ENCODE data around the gene OTOA. TPM values are rescaled to one million over a fixed set of nuclear protein-coding genes. Genes with fewer than 3 reads are reported as not detected.
A peak's percentile ranks its signal among the peaks of the same experiment; 100 is the strongest.
"Not testable (repeated sequence)": the region's sequence is repeated elsewhere in the genome, so short reads cannot be mapped to it uniquely, and the experiment has no call there.

Gene OTOA
- total RNA-seq, 2 experiments from 2014 or later, result not detected

DNA sequence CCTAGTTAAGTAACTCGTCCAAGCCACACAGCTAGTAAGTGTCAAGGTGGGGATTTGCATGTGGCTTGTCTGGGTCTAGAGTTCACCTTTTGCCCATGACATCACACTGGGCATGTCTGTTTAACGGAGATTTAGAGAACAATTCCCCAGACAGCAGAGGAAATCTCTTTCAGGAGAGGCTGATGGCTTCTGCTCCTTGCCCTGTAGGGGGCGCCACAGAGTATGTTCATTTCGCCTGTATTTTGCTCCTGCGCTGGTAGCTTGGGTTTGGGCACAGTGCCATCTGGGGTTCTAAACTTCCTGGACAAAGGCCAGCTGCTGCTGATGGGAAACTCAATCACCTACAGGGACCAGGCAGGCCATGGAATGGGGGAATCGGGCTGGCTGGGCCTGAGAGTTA is 20.4 kb downstream of the OTOA start:
- TF ChIP-seq EZH2phosphoT487 (IDR thresholded peaks at IDR 0.05; ENCODE audit: borderline replicate concordance, low read depth, low read length) (no peak), CTCF (conservative IDR thresholded peaks at IDR 0.05; ENCODE audit: low read length) (peak; percentile 88)
- H3K4me2 ChIP-seq (ENCODE audit: low read length), result no peak overlapping the region
- H3K9me2 ChIP-seq (ENCODE audit: insufficient read depth, low read length), result no peaks in the 10 kb centered on the region
- no peaks in the 10 kb centered on the region for H3K79me2 ChIP-seq (ENCODE audit: insufficient read depth, low read depth, low read length)
- peak; percentile 32 for DNase-seq (ENCODE audit: low spot score)
- H3K4me3 ChIP-seq (ENCODE audit: low read depth, low read length, poor library complexity, severe bottlenecking), result no peak overlapping the region
- ChIA-PET POLR2A (no interaction called here), CTCF (ENCODE audit: unreplicated experiment) (no interaction called here)
- no peak overlapping the region for H3K27ac ChIP-seq (ENCODE audit: low read depth, low read length, poor library complexity, severe bottlenecking)
- intact Hi-C loops (cut with micrococcal nuclease; ENCODE audit: unreplicated experiment), result no loop called here
- no peaks in the 10 kb centered on the region for H3K9me3 ChIP-seq (ENCODE audit: low read length)
- no peaks in the 10 kb centered on the region for H3K4me1 ChIP-seq (ENCODE audit: insufficient read depth, low read length, poor library complexity, severe bottlenecking)
- no peaks in the 10 kb centered on the region for H3K36me3 ChIP-seq (ENCODE audit: insufficient read depth, low read length)
- no peak overlapping the region for H2AFZ ChIP-seq (ENCODE audit: low read length)
- H4K20me1 ChIP-seq (ENCODE audit: insufficient read depth, low read length), result no peaks in the 10 kb centered on the region
- no TSS peak for BruUV-seq (replicated peaks)

DNA sequence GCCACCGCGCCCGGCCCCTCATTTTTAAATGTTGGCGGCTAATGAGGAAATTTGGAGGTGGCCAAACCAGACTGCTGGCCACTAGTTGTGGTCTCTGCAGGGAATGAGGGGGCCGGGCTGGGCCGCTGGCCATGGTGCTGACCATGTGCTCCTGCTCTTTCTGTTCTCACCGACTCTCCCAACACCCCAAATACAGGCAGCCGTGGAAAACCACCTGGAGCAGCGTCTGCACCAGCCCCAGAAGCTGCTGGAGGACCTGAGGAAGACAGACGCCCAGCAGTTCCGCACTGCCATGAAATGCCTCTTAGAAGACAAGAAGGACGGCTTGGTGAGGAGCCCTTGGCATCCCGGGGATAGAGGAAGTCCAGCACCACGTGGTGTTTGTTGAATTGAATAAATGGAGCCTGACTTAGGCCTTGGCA is 21.3 kb downstream of the OTOA start:
- H3K4me1 ChIP-seq (ENCODE audit: insufficient read depth, low read length, poor library complexity, severe bottlenecking), result no peaks in the 10 kb centered on the region
- H4K20me1 ChIP-seq (ENCODE audit: insufficient read depth, low read length), result no peaks in the 10 kb centered on the region
- H3K9me3 ChIP-seq (ENCODE audit: low read length), result no peaks in the 10 kb centered on the region
- no peaks in the 10 kb centered on the region for H3K36me3 ChIP-seq (ENCODE audit: insufficient read depth, low read length)
- ChIA-PET POLR2A (no interaction called here), CTCF (ENCODE audit: unreplicated experiment) (no interaction called here)
- H3K4me2 ChIP-seq (ENCODE audit: low read length), result no peak overlapping the region
- TF ChIP-seq EZH2phosphoT487 (IDR thresholded peaks at IDR 0.05; ENCODE audit: borderline replicate concordance, low read depth, low read length), result no peak
- no peak for TF ChIP-seq CTCF (conservative IDR thresholded peaks at IDR 0.05; ENCODE audit: low read length)
- no peaks in the 10 kb centered on the region for H3K79me2 ChIP-seq (ENCODE audit: insufficient read depth, low read depth, low read length)
- DNase-seq (ENCODE audit: low spot score), result no peak
- no peaks in the 10 kb centered on the region for H3K9me2 ChIP-seq (ENCODE audit: insufficient read depth, low read length)
- no TSS peak for BruUV-seq (replicated peaks)
- H2AFZ ChIP-seq (ENCODE audit: low read length), result no peak overlapping the region
- intact Hi-C loops (cut with micrococcal nuclease; ENCODE audit: unreplicated experiment), result no loop called here
- no peak overlapping the region for H3K4me3 ChIP-seq (ENCODE audit: low read depth, low read length, poor library complexity, severe bottlenecking)
- no peak overlapping the region for H3K27ac ChIP-seq (ENCODE audit: low read depth, low read length, poor library complexity, severe bottlenecking)

- no peaks in the 10 kb centered on the region for H4K20me1 ChIP-seq (ENCODE audit: insufficient read depth, low read length)
- H3K27ac ChIP-seq (ENCODE audit: low read depth, low read length, poor library complexity, severe bottlenecking), result no peak overlapping the region
- intact Hi-C loops (cut with micrococcal nuclease; ENCODE audit: unreplicated experiment), result no loop called here
- H3K36me3 ChIP-seq (ENCODE audit: insufficient read depth, low read length), result no peaks in the 10 kb centered on the region
- CTCF ChIA-PET (ENCODE audit: unreplicated experiment), result no interaction called here
- no peaks in the 10 kb centered on the region for H3K79me2 ChIP-seq (ENCODE audit: insufficient read depth, low read depth, low read length)
- no peaks in the 10 kb centered on the region for H3K4me1 ChIP-seq (ENCODE audit: insufficient read depth, low read length, poor library complexity, severe bottlenecking)
- H3K9me2 ChIP-seq (ENCODE audit: insufficient read depth, low read length), result no peaks in the 10 kb centered on the region
- no peaks in the 10 kb centered on the region for H3K9me3 ChIP-seq (ENCODE audit: low read length)
- H2AFZ ChIP-seq (ENCODE audit: low read length), result no peak overlapping the region
- TF ChIP-seq CTCF (conservative IDR thresholded peaks at IDR 0.05; ENCODE audit: low read length) (no peak), EZH2phosphoT487 (IDR thresholded peaks at IDR 0.05; ENCODE audit: borderline replicate concordance, low read depth, low read length) (no peak)
- no peak overlapping the region for H3K4me2 ChIP-seq (ENCODE audit: low read length)
- no peak for DNase-seq (ENCODE audit: low spot score)
- POLR2A ChIA-PET, result no interaction called here
- BruUV-seq (replicated peaks), result no TSS peak
- no peak overlapping the region for H3K4me3 ChIP-seq (ENCODE audit: low read depth, low read length, poor library complexity, severe bottlenecking)
These were observed 25.3 kb downstream of the OTOA start for GRCh38 chr16:21689107-21689506.

DNA sequence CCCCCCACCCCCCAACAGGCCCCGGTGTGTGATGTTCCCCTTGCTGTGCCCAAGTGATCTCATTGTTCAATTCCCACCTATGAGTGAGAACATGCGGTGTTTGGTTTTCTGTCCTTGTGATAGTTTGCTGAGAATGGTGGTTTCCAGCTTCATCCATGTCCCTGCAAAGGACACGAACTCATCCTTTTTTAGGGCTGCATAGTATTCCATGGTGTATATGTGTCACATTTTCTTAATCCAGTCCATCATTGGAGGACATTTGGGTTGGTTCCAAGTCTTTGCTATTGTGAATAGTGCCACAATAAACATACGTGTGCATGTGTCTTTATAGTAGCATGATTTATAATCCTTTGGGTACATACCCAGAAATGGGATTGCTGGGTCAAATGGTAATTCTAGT is 27.2 kb downstream of the OTOA start:
- H3K79me2 ChIP-seq (ENCODE audit: insufficient read depth, low read depth, low read length); H3K4me2 ChIP-seq (ENCODE audit: low read length); H3K9me3 ChIP-seq (ENCODE audit: low read length); BruUV-seq (replicated peaks); CTCF ChIA-PET (ENCODE audit: unreplicated experiment); intact Hi-C loops (cut with micrococcal nuclease; ENCODE audit: unreplicated experiment); H2AFZ ChIP-seq (ENCODE audit: low read length); H3K4me1 ChIP-seq (ENCODE audit: insufficient read depth, low read length, poor library complexity, severe bottlenecking); H4K20me1 ChIP-seq (ENCODE audit: insufficient read depth, low read length); DNase-seq (ENCODE audit: low spot score); H3K4me3 ChIP-seq (ENCODE audit: low read depth, low read length, poor library complexity, severe bottlenecking); H3K9me2 ChIP-seq (ENCODE audit: insufficient read depth, low read length); H3K27ac ChIP-seq (ENCODE audit: low read depth, low read length, poor library complexity, severe bottlenecking); H3K36me3 ChIP-seq (ENCODE audit: insufficient read depth, low read length): not testable (repeated sequence)
- POLR2A ChIA-PET, result interaction anchor here (1.1 kb wide), 1 partner anchor 13 kb away, joined by 3 read pairs; no protein-coding TSS in a partner anchor

All from OCI-LY7 (cell line).